B cell (primary cell): ENCODE data around the gene PLEKHG3. TPM values are rescaled to one million over a fixed set of nuclear protein-coding genes. Genes with fewer than 3 reads are reported as not detected.

ENCODE experiments used
- ATAC-seq: fragments of 200-7000 bp; cut with Tn5 transposase; one replicate; pipeline ENCODE4 v1.10.0; 2021; ENCODE audit warnings: low read depth, mild to moderate bottlenecking, moderate number of reproducible peaks, moderate library complexity
- CTCF ChIA-PET: fragments of 350-600 bp; sonication (Branson Sonifier 250); formaldehyde crosslinking; loops from one replicate; lab custom pipeline; 2021; ENCODE audit warnings: antibody characterized with exemption, inconsistent platforms; lab: Charles Lee
- POLR2A ChIA-PET: fragments of 350-600 bp; sonication (Branson Sonifier 250); formaldehyde crosslinking; loops from one replicate; lab custom pipeline; 2021; ENCODE audit warnings: antibody characterized with exemption; lab: Charles Lee
- DNase-seq: peaks from one replicate; pipeline ENCODE4 v3.0.0; 2013
- H2AFZ ChIP-seq: 2 replicates; pipeline ENCODE4 v1.6.1; 2012; ENCODE audit warnings: mild to moderate bottlenecking, low read depth, low read length; ENCODE audit not compliant: insufficient read depth, poor library complexity, severe bottlenecking
- H3K27ac ChIP-seq, 2 donors: 1 replicate in 1 of 2; 2 replicates in 1 of 2; pipeline ENCODE4 v1.5.1; 2012 to 2013; ENCODE audit warnings: low read length in 2 of 2, mild to moderate bottlenecking in 2 of 2, moderate library complexity in 1 of 2
- H3K27me3 ChIP-seq, 4 experiments: fragments of 200-600 bp in 1 of 4; sonication (generic) in 1 of 4; replicated peaks in 1 of 4; 1 replicate in 2 of 4; 2 replicates in 2 of 4; pipeline versions ENCODE4 v1.6.1 to v1.7.0; 2013 to 2016; ENCODE audit warnings: low read length in 3 of 4, mild to moderate bottlenecking in 2 of 4, mixed read lengths in 1 of 4, moderate library complexity in 1 of 4; ENCODE audit not compliant: insufficient read depth in 4 of 4, control insufficient read depth in 3 of 4; ENCODE audit errors: control extremely low read depth in 1 of 4
- H3K36me3 ChIP-seq, 2 experiments: replicated peaks in 1 of 2; 1 replicate in 1 of 2; 2 replicates in 1 of 2; pipeline versions ENCODE4 v1.6.1 to v1.7.1; 2013; ENCODE audit warnings: low read length in 1 of 2; ENCODE audit not compliant: insufficient read depth in 2 of 2, control insufficient read depth in 1 of 2; ENCODE audit errors: control extremely low read depth in 1 of 2, extremely low read depth in 1 of 2
- H3K4me1 ChIP-seq, 2 donors: fragments of 200-600 bp in 1 of 2; sonication (generic) in 1 of 2; 1 replicate in 1 of 2; 2 replicates in 1 of 2; pipeline versions ENCODE4 v1.5.1 to v1.6.1; 2013 to 2017; ENCODE audit warnings: low read length in 2 of 2; ENCODE audit not compliant: control insufficient read depth in 2 of 2, insufficient read depth in 2 of 2
- H3K4me2 ChIP-seq: replicated peaks from 2 replicates; pipeline ENCODE3; 2012; ENCODE audit warnings: mild to moderate bottlenecking, low read depth, low read length; ENCODE audit not compliant: poor library complexity, severe bottlenecking
- H3K4me3 ChIP-seq, 5 experiments: fragments of 200-600 bp in 1 of 5; sonication (generic) in 1 of 5; 1 replicate in 3 of 5; 2 replicates in 2 of 5; pipeline versions ENCODE4 v1.5.1 to v1.7.0; 2011 to 2016; ENCODE audit warnings: low read length in 4 of 5, mild to moderate bottlenecking in 4 of 5, low read depth in 2 of 5, control low read depth in 1 of 5, moderate library complexity in 1 of 5; ENCODE audit not compliant: insufficient read depth in 1 of 5; ENCODE audit errors: control extremely low read depth in 1 of 5, extremely low read depth in 1 of 5
- H3K79me2 ChIP-seq: fragments of 200-600 bp; sonication (generic); one replicate; pipeline ENCODE4 v1.6.0; 2016; ENCODE audit warnings: low read length; ENCODE audit not compliant: control insufficient read depth, insufficient read depth
- H3K9ac ChIP-seq: fragments of 200-600 bp; sonication (generic); 2 replicates; pipeline ENCODE4 v1.6.1; 2017; ENCODE audit warnings: mild to moderate bottlenecking, low read length, moderate library complexity
- H3K9me3 ChIP-seq, 3 donors: one replicate each; pipeline versions ENCODE4 v1.6.1 to v1.7.1; 2013; ENCODE audit warnings: low read length in 2 of 3; ENCODE audit not compliant: control insufficient read depth in 2 of 3, insufficient read depth in 1 of 3; ENCODE audit errors: control extremely low read depth in 1 of 3
- H4K20me1 ChIP-seq: 2 replicates; pipeline ENCODE4 v1.6.0; 2012; ENCODE audit warnings: mild to moderate bottlenecking, low read length; ENCODE audit not compliant: insufficient read depth, control insufficient read depth, poor library complexity, severe bottlenecking
- H3K27ac Mint-ChIP-seq: one replicate; pipeline ENCODE4 v1.8.0; 2021; ENCODE audit warnings: mixed read lengths
- H3K27me3 Mint-ChIP-seq: one replicate; pipeline ENCODE4 v1.8.0; 2021; ENCODE audit warnings: mixed read lengths
- H3K4me1 Mint-ChIP-seq: one replicate; pipeline ENCODE4 v1.8.0; 2021; ENCODE audit warnings: mixed read lengths
- H3K4me3 Mint-ChIP-seq: one replicate; pipeline ENCODE4 v1.8.0; 2021; ENCODE audit warnings: mixed read lengths
- H3K9me3 Mint-ChIP-seq: one replicate; pipeline ENCODE4 v1.8.0; 2022; ENCODE audit warnings: mixed read lengths; ENCODE audit not compliant: insufficient read depth
- CTCF ChIP-seq: fragments of 200-600 bp; IDR thresholded peaks from one replicate; pipeline ENCODE4 v1.8.0; 2022; ENCODE audit warnings: antibody characterized with exemption, mild to moderate bottlenecking
- EZH2 ChIP-seq: IDR thresholded peaks from 2 replicates; pipeline ENCODE4 v1.6.1; 2012; ENCODE audit warnings: borderline replicate concordance, low read depth, mild to moderate bottlenecking, moderate library complexity, low read length; ENCODE audit not compliant: insufficient read depth, poor library complexity, severe bottlenecking
- WGBS: methylation state at CpG from one replicate; pipeline ENCODE4 v1.1.5; 2013; ENCODE audit warnings: missing lambda C conversion rate; ENCODE audit not compliant: insufficient coverage; 5-methylcytosine and 5-hydroxymethylcytosine counted together
- intact Hi-C: fragments of 100-400 bp; cut with micrococcal nuclease; formaldehyde crosslinking; loops from one replicate; pipeline ENCODE4 v1.10.0; 2022
- polyA plus RNA-seq: library from polyadenylated mRNA; depleted of rRNA; stranded (reverse); fragments of >200 nt; gene quantifications from 2 replicates; pipeline ENCODE4 v1.2.3, GENCODE V29; 2012
- total RNA-seq, 2 donors: library from RNA; stranded (reverse); fragments of 120-200 nt in 1 of 2; gene quantifications; 1 replicate in 1 of 2; 2 replicates in 1 of 2; pipeline versions ENCODE4 v1.2.3 to v1.2.4, GENCODE V29; 2013 to 2022

The PLEKHG3 gene
- total and polyA plus RNA-seq, 2 donors (not counting 1 experiment from before 2014, with no cell fraction given), result 0.12 to 0.25 TPM

- Histone ChIP-seq H3K36me3 (no peaks in the 10 kb centered on the region), H3K4me3 (no peak overlapping the region), H3K9me3 (no peaks in the 10 kb centered on the region), H2AFZ (no peak overlapping the region), H3K79me2 (no peaks in the 10 kb centered on the region), H3K27me3 (peaks cover 0 to 3% (median 0%) of the 10 kb centered on the region in 4 experiments), H3K27ac (no peak overlapping the region), H3K9ac (no peak overlapping the region), H3K4me1 (no peaks in the 10 kb centered on the region), H3K4me2 (no peak overlapping the region), H4K20me1 (no peaks in the 10 kb centered on the region)
- intact Hi-C loops, result no loop called here
- CTCF ChIA-PET, result no interaction called here
- no peak for ATAC-seq
- H3K27ac Mint-ChIP-seq, result no peak overlapping the region
- POLR2A ChIA-PET, result no interaction called here
- no peak overlapping the region for H3K4me3 Mint-ChIP-seq
- H3K4me1 Mint-ChIP-seq, result no peaks in the 10 kb centered on the region
- TF ChIP-seq EZH2 (no peak), CTCF (no peak)
- WGBS, result over 99% methylated on average over 9 of the region's 10 CpGs
- no peaks in the 10 kb centered on the region for H3K9me3 Mint-ChIP-seq
- DNase-seq, result no peak
- H3K27me3 Mint-ChIP-seq, result peaks cover 7% of the 10 kb centered on the region
Observed at GRCh38 chr14:64728856-64729255, 24.6 kb downstream of the PLEKHG3 start.

- WGBS, result 95% methylated on average over 3 of the region's 5 CpGs
- ChIA-PET CTCF (no interaction called here), POLR2A (no interaction called here)
- Mint-ChIP-seq H3K9me3 (no peaks in the 10 kb centered on the region), H3K27ac (no peak overlapping the region), H3K4me1 (no peaks in the 10 kb centered on the region), H3K27me3 (peaks cover 7% of the 10 kb centered on the region), H3K4me3 (no peak overlapping the region)
- no peak overlapping the region for H2AFZ ChIP-seq
- no peaks in the 10 kb centered on the region for H3K9me3 ChIP-seq
- no peaks in the 10 kb centered on the region for H4K20me1 ChIP-seq
- no peak overlapping the region for H3K27ac ChIP-seq
- DNase-seq, result no peak
- H3K4me1 ChIP-seq, result no peaks in the 10 kb centered on the region
- H3K4me3 ChIP-seq, result no peak overlapping the region
- peaks cover 0 to under 1% (median 0%) of the 10 kb centered on the region in 4 experiments for H3K27me3 ChIP-seq
- ATAC-seq, result no peak
- H3K79me2 ChIP-seq, result no peaks in the 10 kb centered on the region
- H3K9ac ChIP-seq, result no peak overlapping the region
- intact Hi-C loops, result no loop called here
- H3K4me2 ChIP-seq, result no peak overlapping the region
- no peaks in the 10 kb centered on the region for H3K36me3 ChIP-seq
- no peak for TF ChIP-seq CTCF
- no peak for TF ChIP-seq EZH2
Observed at GRCh38 chr14:64729386-64730060, 25.3 kb downstream of the PLEKHG3 start.
